C4-2B (cell line): ENCODE measurements around the gene SP8.

ENCODE experiments used
- H3K27ac ChIP-seq: fragments of 450-650 bp; 2 replicates; pipeline ENCODE4 v1.5.1; 2017
- ZFX ChIP-seq: fragments of 450-650 bp; IDR thresholded peaks from 2 replicates; pipeline ENCODE4 v1.6.1; 2017

SP8 gene

DNA sequence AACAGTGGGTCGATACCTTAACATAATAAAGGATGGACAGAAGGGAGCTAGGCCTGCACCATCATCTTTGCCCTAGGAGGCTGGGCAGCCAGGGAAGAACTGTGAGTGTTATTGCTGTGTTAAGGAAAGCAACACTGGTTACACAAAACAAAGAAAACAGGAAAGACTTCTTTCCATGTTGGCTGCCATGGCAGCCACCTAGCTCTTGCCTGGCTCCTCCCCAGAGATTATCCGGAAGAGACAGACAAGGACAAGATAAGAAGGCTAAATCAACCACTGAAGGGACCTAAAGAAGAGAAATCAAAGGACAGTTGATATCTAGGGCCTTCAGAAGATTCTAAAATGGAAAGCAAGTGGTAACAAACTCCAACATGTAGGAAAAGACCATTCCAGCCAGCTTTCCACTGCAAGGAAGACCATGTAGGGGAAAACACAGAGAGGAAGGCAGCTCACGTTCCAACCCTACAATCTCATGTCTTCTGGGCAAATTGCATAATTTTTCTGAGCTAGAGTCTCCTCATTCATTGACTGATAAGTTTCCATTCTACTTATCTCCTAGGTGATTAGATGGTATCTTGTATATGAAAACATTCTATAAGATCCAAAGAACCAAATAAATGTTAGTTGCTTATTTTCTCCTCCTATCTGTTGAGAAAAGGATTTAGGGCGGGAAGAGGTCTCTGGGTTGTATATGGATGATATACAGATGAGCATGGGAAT lies 51.2 kb downstream of the SP8 start:
- peak overlapping the region; percentile 10; the same call in 1 of the 2 replicates for H3K27ac ChIP-seq

More for the DNA sequence above, 51.2 kb downstream of the SP8 start:
- TF ChIP-seq ZFX: no peak
